Muscle layer of colon (tissue), 2 donors: ENCODE results near the gene NCBP1.
"Not testable (repeated sequence)": the region's sequence is repeated elsewhere in the genome, so short reads cannot be mapped to it uniquely, and the experiment has no call there.

Experiments
- H3K27ac ChIP-seq: one replicate; pipeline ENCODE4 v1.7.0; 2013; ENCODE audit warnings: low read depth, mild to moderate bottlenecking, low read length, moderate library complexity
- H3K27me3 ChIP-seq, 2 donors: one replicate each; pipeline ENCODE4 v1.7.0; 2013; ENCODE audit warnings: low read length in 2 of 2, mild to moderate bottlenecking in 2 of 2; ENCODE audit not compliant: insufficient read depth in 2 of 2, control insufficient read depth in 1 of 2
- H3K36me3 ChIP-seq: one replicate; pipeline ENCODE4 v1.7.0; 2013; ENCODE audit warnings: mild to moderate bottlenecking, low read length; ENCODE audit not compliant: insufficient read depth
- H3K4me1 ChIP-seq: one replicate; pipeline ENCODE4 v1.7.0; 2013; ENCODE audit warnings: mild to moderate bottlenecking, low read length; ENCODE audit not compliant: insufficient read depth
- H3K4me3 ChIP-seq, 2 donors: one replicate each; pipeline ENCODE4 v1.7.0; 2013; ENCODE audit warnings: low read length in 2 of 2, low read depth in 1 of 2, mild to moderate bottlenecking in 1 of 2, moderate library complexity in 1 of 2
- H3K9ac ChIP-seq: one replicate; pipeline ENCODE4 v1.7.0; 2013; ENCODE audit warnings: low read length
- H3K9me3 ChIP-seq: one replicate; pipeline ENCODE4 v1.7.0; 2013; ENCODE audit warnings: mild to moderate bottlenecking, low read length
- donor health status: abdominal sarcoma.
- donor health status: Adenocarcinoma of cecum.

The NCBP1 gene, protein sequence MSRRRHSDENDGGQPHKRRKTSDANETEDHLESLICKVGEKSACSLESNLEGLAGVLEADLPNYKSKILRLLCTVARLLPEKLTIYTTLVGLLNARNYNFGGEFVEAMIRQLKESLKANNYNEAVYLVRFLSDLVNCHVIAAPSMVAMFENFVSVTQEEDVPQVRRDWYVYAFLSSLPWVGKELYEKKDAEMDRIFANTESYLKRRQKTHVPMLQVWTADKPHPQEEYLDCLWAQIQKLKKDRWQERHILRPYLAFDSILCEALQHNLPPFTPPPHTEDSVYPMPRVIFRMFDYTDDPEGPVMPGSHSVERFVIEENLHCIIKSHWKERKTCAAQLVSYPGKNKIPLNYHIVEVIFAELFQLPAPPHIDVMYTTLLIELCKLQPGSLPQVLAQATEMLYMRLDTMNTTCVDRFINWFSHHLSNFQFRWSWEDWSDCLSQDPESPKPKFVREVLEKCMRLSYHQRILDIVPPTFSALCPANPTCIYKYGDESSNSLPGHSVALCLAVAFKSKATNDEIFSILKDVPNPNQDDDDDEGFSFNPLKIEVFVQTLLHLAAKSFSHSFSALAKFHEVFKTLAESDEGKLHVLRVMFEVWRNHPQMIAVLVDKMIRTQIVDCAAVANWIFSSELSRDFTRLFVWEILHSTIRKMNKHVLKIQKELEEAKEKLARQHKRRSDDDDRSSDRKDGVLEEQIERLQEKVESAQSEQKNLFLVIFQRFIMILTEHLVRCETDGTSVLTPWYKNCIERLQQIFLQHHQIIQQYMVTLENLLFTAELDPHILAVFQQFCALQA

GRCh38 chr9:97632985-97633858 is at the start of gene NCBP1, which contains the start of gene TSTD2:
TSS of gene NCBP1 (plus strand) at chr9:97633821. CDS start at chr9:97633882, 61 bp downstream.
TSS of gene TSTD2 (minus strand) at chr9:97633368. CDS start at chr9:97627562, 5,806 bp downstream.
- Histone ChIP-seq H3K4me3 (peak within 1 kb of the TSS; percentile 72 to 87), H3K9me3 (no peaks in the 10 kb centered on the region), H3K9ac (peak within 1 kb of the TSS; percentile 95), H3K27ac (peak within 1 kb of the TSS; percentile 99), H3K27me3 (no peaks in the 10 kb centered on the region), H3K36me3 (no peaks in the 10 kb centered on the region), H3K4me1 (peaks cover 55% of the 10 kb centered on the region)

DNA sequence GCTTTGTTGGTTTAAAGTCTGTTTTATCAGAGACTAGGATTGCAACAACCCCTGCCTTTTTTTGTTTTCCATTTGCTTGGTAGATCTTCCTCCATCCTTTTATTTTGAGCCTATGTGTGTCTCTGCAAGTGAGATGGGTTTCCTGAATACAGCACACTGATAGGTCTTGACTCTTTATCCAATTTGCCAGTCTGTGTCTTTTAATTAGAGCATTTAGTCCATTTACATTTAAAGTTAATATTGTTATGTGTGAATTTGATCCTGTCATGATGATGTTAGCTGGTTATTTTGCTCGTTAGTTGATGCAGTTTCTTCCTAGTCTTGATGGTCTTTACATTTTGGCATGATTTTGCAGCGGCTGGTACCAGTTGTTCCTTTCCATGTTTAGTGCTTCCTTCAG is 48.8 kb upstream of the NCBP1 start:
- H3K9me3 ChIP-seq, H3K27me3 ChIP-seq, H3K36me3 ChIP-seq, H3K9ac ChIP-seq, H3K27ac ChIP-seq, H3K4me3 ChIP-seq, H3K4me1 ChIP-seq: not testable (repeated sequence)

GRCh38 chr9:97586909-97587308 is 46.7 kb upstream of the NCBP1 start:
- not testable (repeated sequence) for H3K9me3 ChIP-seq, H3K36me3 ChIP-seq, H3K9ac ChIP-seq, H3K4me1 ChIP-seq, H3K27me3 ChIP-seq, H3K27ac ChIP-seq, H3K4me3 ChIP-seq

- H3K27me3 ChIP-seq: no peaks in the 10 kb centered on the region
- H3K4me3 ChIP-seq: no peak overlapping the region
- no peak overlapping the region for H3K27ac ChIP-seq
- peaks cover 19% of the 10 kb centered on the region for H3K36me3 ChIP-seq
- peaks cover 24% of the 10 kb centered on the region for H3K4me1 ChIP-seq
- no peak overlapping the region for H3K9ac ChIP-seq
- no peaks in the 10 kb centered on the region for H3K9me3 ChIP-seq
Measured at GRCh38 chr9:97591535-97591934, 42.1 kb upstream of the NCBP1 start.

DNA sequence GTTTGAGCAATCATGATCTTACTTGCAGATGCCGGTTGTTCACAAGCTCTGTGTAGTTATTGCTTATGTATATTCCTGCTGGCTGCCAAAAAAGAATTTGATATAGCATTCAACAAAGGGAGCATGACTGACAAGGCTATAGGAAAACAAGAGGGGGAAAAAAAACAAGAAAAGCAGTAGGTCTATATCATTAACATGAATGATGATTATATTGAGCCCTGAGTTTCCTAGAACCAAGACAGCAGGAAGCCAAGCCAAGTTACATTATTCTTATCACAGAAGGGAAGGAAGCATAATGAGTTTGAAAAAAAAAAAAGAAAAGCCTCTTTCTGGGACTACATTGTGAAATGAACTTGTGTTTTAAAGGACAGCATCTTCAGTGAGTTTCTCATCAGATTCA is 41.5 kb upstream of the NCBP1 start:
- no peak overlapping the region for H3K4me3 ChIP-seq
- H3K9me3 ChIP-seq: no peaks in the 10 kb centered on the region
- no peak overlapping the region for H3K9ac ChIP-seq
- H3K4me1 ChIP-seq: peaks cover 30% of the 10 kb centered on the region
- H3K27me3 ChIP-seq: no peaks in the 10 kb centered on the region
- no peak overlapping the region for H3K27ac ChIP-seq
- peaks cover 19% of the 10 kb centered on the region for H3K36me3 ChIP-seq

DNA sequence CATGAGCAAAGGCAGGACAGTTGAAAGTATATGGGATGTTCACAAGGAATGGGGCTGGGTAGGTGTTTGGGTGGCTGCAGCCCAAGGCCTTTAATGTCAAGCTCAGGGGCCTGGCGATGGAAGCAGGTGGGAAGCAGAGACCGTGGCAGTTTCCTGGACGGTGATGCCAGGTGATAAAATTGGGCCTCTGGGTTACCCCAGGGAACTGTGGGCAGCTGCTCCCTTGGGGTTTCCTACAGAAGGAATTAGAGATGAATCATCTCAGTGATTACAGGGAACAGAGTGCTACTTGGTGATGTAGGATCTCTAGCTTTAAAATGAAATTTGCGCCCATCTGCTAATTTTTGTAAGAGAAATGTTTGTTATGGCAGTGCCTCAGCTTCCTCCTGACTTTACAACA is 39.7 kb upstream of the NCBP1 start:
- peak overlapping the region; percentile 13 for H3K27ac ChIP-seq

DNA sequence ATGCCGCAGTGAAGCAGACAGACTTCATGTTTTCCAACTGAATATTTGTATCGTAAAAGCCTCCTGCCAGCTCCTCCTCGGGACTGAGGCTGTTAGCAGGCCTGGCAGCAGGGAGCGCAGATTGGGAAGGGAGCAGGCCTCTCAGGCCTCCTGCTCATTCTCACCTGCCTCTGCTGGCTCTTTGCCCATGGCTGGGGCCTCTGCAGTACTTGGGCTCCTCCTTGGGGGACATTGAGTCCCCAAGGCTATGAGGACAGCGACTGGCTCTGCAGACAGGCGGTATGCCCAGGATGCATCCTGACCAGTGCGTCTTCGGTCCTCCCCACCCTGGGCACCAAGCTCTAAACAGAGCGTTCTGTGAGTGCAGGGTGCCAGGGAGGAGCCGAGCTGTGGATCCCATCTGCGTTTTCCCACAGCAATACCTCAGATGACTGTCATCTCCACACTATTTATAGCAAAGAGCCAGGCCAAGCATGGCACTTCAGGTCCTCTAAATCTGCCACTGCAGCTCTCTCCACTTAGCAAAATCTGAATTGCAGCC is 39.2 kb upstream of the NCBP1 start:
- Histone ChIP-seq H3K27ac (peak overlapping the region; percentile 64), H3K36me3 (peaks cover 25% of the 10 kb centered on the region), H3K9ac (no peak overlapping the region), H3K4me3 (no peak overlapping the region), H3K27me3 (no peaks in the 10 kb centered on the region), H3K9me3 (no peaks in the 10 kb centered on the region), H3K4me1 (peaks cover 40% of the 10 kb centered on the region)

More for the DNA sequence above, 39.7 kb upstream of the NCBP1 start:
- Histone ChIP-seq H3K4me1 (peaks cover 40% of the 10 kb centered on the region), H3K9ac (no peak overlapping the region), H3K4me3 (no peak overlapping the region), H3K36me3 (peaks cover 20% of the 10 kb centered on the region), H3K27me3 (no peaks in the 10 kb centered on the region), H3K9me3 (no peaks in the 10 kb centered on the region)

DNA sequence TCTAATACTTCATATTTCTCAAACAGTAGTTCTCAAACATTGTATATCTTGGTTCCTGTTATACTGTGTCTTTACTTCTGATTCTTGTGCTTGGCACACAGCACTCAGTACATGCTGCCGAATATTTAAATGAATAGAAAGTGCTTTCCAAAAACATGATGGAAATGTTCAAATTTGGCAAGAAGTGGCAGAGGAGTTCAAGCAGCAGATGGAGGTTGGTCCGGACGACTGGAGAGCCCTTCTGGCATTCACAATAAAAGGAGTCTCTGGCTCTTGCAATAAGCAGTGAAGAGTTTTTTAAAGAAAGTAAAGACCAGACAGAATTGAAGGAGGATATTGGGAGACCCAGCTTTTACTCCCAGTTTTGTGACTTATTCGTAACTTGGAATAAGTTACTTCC is 36.7 kb upstream of the NCBP1 start:
- peaks cover 40% of the 10 kb centered on the region for H3K4me1 ChIP-seq
- no peak overlapping the region for H3K27ac ChIP-seq

GRCh38 chr9:97598461-97599288 is 34.9 kb upstream of the NCBP1 start:
- Histone ChIP-seq H3K27ac (no peak overlapping the region), H3K4me1 (peaks cover 34% of the 10 kb centered on the region), H3K27me3 (no peaks in the 10 kb centered on the region), H3K36me3 (peaks cover 49% of the 10 kb centered on the region), H3K9ac (no peak overlapping the region), H3K4me3 (peak overlapping the region in 1 of 2 donors; percentile 20), H3K9me3 (no peaks in the 10 kb centered on the region)

More for the DNA sequence above, 36.7 kb upstream of the NCBP1 start:
- no peaks in the 10 kb centered on the region for H3K27me3 ChIP-seq
- no peak overlapping the region for H3K9ac ChIP-seq
- H3K4me3 ChIP-seq: no peak overlapping the region
- no peaks in the 10 kb centered on the region for H3K9me3 ChIP-seq
- H3K36me3 ChIP-seq: peaks cover 42% of the 10 kb centered on the region

- no peak overlapping the region for H3K9ac ChIP-seq
- H3K27me3 ChIP-seq: no peaks in the 10 kb centered on the region
- no peaks in the 10 kb centered on the region for H3K9me3 ChIP-seq
- H3K4me3 ChIP-seq: no peak overlapping the region
- peaks cover 27% of the 10 kb centered on the region for H3K4me1 ChIP-seq
- peaks cover 50% of the 10 kb centered on the region for H3K36me3 ChIP-seq
- no peak overlapping the region for H3K27ac ChIP-seq
Measured at GRCh38 chr9:97599314-97599846, 34.2 kb upstream of the NCBP1 start.
